HTERT RPE-1 (cell line): Measurements from ENCODE around the gene HAO2.
"Not testable (repeated sequence)": the region's sequence is repeated elsewhere in the genome, so short reads cannot be mapped to it uniquely, and the experiment has no call there.

ENCODE experiments used
- in situ Hi-C: fragments of 300-500 bp; cut with MboI; formaldehyde crosslinking; loops from 4 replicates; pipeline ENCODE4 v1.14.3; 2020; ENCODE audit warnings: low sequenced_read_pairs

HAO2 gene

GRCh38 chr1:119368554-119368953 lies at the start of gene HAO2:
Gene HAO2, plus strand, starts transcription at chr1:119368785. Its CDS starts 12,301 bp downstream, at chr1:119381086.
- in situ Hi-C loops, result no loop called here

- in situ Hi-C loops, result no loop called here
Measured at GRCh38 chr1:119320100-119320499, 48.5 kb upstream of the HAO2 start.

- in situ Hi-C loops, result no loop called here
Measured at GRCh38 chr1:119321666-119322419, 46.7 kb upstream of the HAO2 start.

- in situ Hi-C loops, result no loop called here
Measured at GRCh38 chr1:119323216-119323982, 45.2 kb upstream of the HAO2 start.

GRCh38 chr1:119324198-119324597 lies 44.4 kb upstream of the HAO2 start:
- in situ Hi-C loops, result no loop called here

GRCh38 chr1:119326251-119326650 lies 42.3 kb upstream of the HAO2 start:
- in situ Hi-C loops, result no loop called here

- in situ Hi-C loops, result no loop called here
Measured at GRCh38 chr1:119327094-119327449, 41.5 kb upstream of the HAO2 start.

DNA sequence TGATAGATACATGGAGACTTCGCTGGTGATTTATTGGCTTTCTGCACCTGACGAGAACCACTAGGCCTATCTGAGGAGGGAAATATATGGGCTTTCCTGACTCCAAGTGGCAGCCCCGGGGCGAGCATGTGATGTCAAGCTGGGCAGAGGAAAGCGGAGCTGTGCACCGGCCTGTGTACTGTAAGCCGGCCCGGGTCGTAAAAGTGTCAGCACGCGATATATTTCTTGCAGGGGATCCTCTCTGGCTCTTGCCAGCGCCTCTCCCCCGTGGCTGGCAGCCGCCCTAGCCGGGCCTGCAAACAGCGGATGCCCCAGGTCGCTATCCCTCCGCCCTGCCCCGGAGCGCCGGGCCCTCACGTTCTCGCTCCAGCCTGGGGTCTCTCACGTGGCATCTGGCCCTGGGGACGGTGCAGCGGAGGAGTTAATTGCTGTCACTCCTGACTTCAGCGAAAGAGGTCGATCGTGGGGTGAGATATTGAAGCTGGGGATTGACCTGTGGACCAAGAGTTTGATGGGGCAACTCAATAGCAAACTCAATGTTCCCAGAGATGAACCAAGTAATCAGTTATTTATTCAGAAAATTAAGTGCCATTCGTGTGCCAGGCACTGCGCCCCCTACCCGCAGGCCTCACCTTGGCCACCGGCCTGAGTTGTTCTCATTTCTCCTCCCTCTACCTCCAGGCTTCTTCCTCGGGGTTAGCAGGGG lies 41.0 kb upstream of the HAO2 start:
- in situ Hi-C loops, result no loop called here

- in situ Hi-C loops, result no loop called here
Measured at GRCh38 chr1:119329541-119330461, 38.8 kb upstream of the HAO2 start.

DNA sequence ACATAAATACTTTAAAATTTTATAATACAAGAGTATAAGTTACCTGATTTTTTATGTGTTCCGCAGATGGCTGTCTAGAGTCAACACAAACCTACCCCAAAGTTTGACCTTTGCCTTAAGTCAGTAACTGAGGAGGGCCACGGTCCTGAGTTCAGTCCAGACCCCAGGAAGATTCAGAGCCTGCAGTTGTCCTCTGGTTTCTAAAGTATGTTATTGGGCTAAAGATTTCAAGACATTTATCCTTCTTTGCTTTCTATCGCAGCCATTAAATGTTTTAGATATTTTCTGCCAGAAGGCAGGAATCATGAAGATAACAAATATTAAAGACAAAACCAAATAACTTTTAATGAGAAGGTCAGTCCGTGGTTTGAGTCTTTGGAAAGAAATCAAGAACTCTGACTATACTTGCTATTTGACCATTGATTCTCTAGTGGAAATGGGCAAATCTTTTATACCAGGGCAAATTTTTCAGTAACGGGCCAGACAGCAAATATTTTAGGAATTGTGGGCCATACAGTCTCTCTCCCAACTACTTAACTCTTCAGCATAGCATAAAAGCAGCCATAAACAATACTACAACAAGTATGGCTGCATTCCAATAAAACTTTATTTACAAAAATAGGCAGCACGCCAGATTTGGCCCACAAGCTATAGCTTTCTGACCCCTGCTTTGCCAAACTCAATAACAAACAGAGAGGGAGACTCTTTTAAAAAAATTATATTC lies 38.0 kb upstream of the HAO2 start:
- in situ Hi-C loops, result no loop called here

DNA sequence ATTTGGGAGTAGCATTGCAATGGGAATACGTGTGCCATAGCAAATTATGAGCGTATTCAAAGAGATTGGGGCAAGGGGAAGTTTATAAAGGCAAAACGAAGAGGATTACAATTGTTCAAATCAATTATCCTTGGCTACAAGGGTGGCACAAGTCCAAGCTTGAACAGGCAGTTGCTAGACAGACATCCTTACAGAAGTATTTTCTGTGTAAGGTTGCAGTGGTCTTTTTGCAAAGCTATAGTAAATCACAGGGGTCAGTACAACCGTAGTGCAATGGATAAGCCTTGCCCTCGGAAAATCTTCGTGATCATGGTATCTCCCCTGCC lies 37.4 kb upstream of the HAO2 start:
- in situ Hi-C loops, result no loop called here

- in situ Hi-C loops, result no loop called here
Measured at GRCh38 chr1:119331915-119332314, 36.7 kb upstream of the HAO2 start.

DNA sequence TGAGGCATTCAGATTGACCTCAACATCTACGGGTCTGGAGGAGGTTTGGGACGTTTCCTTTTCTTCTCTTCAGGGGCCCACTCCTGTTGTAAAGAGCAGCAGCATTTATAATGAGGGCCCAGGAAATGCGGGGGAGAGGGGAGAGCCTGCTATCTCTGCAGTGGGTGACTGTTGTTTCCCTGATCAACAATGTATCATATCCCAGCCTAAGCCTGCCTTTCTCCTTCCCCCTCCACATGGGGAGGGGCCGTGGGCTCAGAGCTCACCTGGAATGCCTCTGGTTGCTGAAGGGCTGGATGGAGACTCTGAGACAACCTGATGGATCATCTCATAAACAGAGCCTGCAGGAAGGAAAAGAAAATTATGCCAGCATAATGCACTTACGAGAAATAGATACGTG lies 36.0 kb upstream of the HAO2 start:
- in situ Hi-C loops, result no loop called here

GRCh38 chr1:119333163-119333896 lies 35.3 kb upstream of the HAO2 start:
- in situ Hi-C loops, result no loop called here

DNA sequence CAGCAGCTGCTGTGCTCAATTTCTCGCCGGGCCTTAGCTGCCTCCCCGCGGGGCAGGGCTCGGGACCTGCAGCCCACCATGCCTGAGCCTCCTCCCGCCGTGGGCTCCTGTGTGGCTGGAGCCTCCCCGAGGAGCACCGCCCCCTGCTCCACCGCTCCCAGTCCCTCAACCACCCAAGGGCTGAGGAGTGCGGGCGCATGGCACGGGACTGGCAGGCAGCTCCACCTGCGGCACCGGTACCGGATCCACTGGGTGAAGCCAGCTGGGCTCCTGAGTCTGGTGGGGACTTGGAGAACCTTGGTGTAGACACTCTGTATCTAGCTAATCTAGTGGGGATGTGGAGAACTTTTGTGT lies 34.7 kb upstream of the HAO2 start:
- in situ Hi-C loops, result not testable (repeated sequence)

DNA sequence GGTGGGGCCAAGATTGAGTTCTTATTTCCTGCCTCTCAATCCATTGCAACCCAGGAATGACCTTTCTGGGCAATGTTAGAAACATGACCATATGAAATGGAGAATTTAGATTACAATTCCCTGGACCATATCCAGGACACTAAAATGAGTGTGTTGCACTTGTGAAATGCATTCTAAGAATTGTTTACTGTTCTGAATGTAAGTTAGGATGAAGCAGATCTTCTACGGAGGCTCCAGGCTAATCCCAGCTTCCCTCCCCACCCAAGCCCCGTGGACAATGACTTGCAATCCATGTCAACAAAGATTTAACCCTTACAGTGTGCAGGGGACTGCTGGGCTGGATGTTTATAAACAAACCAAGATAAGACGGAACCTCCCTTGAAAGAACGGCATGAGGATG lies 31.7 kb upstream of the HAO2 start:
- in situ Hi-C loops, result no loop called here

DNA sequence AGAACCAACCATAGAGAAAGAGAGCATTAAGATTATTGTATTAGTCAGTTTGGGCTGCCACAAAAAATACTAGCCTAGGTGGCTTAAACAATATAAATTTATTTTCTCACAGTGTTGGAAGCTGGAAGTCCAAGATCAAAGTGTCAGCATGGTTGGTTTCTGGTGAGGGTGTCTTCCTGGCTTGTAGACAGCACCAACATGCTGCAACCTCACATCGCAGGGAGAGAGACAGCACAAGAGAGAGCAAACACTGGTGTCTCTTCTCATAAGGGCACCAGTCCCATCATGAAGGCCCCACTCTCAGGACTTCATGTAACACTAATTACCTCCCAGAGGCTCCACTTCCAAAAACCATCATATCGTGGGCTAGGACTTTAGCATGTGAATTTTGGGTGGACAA lies 30.6 kb upstream of the HAO2 start:
- in situ Hi-C loops, result no loop called here

- in situ Hi-C loops, result no loop called here
Measured at GRCh38 chr1:119338757-119339156, 29.8 kb upstream of the HAO2 start.

- in situ Hi-C loops, result no loop called here
Measured at GRCh38 chr1:119340861-119341261, 27.7 kb upstream of the HAO2 start.
